ENCODE results near the gene NFKBIA.
"Not testable (repeated sequence)": the region's sequence is repeated elsewhere in the genome, so short reads cannot be mapped to it uniquely, and the experiment has no call there.

NFKBIA gene

GRCh38 chr14:35361141-35361480, 43.4 kb downstream of the NFKBIA start:
- in situ Hi-C loops (cut with HindIII; ENCODE audit: low pct_ligation_motif_present, low pct_unique_long_range_greater_than_20kb, low sequenced_read_pairs) = no loop called here
- no peak for DNase-seq

- DNase-seq; in situ Hi-C loops (cut with HindIII; ENCODE audit: low pct_ligation_motif_present, low pct_unique_long_range_greater_than_20kb, low sequenced_read_pairs): not testable (repeated sequence)
Measured at GRCh38 chr14:35359655-35360054, 44.9 kb downstream of the NFKBIA start.

- no peak for DNase-seq
- in situ Hi-C loops (cut with HindIII; ENCODE audit: low pct_ligation_motif_present, low pct_unique_long_range_greater_than_20kb, low sequenced_read_pairs) = no loop called here
Measured at GRCh38 chr14:35355981-35356841, 48.3 kb downstream of the NFKBIA start.

- DNase-seq; in situ Hi-C loops (cut with HindIII; ENCODE audit: low pct_ligation_motif_present, low pct_unique_long_range_greater_than_20kb, low sequenced_read_pairs): not testable (repeated sequence)
Measured at GRCh38 chr14:35355235-35355634, 49.3 kb downstream of the NFKBIA start.

GRCh38 chr14:35353409-35354172, 51.0 kb downstream of the NFKBIA start:
- in situ Hi-C loops (cut with HindIII; ENCODE audit: low pct_ligation_motif_present, low pct_unique_long_range_greater_than_20kb, low sequenced_read_pairs) = no loop called here
- DNase-seq = no peak

- DNase-seq = no peak
- in situ Hi-C loops (cut with HindIII; ENCODE audit: low pct_ligation_motif_present, low pct_unique_long_range_greater_than_20kb, low sequenced_read_pairs) = no loop called here
Measured at GRCh38 chr14:35352274-35353233, 52.0 kb downstream of the NFKBIA start.

- in situ Hi-C loops (cut with HindIII; ENCODE audit: low pct_ligation_motif_present, low pct_unique_long_range_greater_than_20kb, low sequenced_read_pairs) = no loop called here
- DNase-seq = no peak
Measured at GRCh38 chr14:35351897-35352273, 52.7 kb downstream of the NFKBIA start.

All from ACHN (cell line).